Stimulated activated effector memory CD8-positive, alpha-beta T cell treated with anti-CD3 and anti-CD28 coated beads, Interleukin-12 subunit alpha, Interleukin-12 subunit beta, amount 100 ng/mL, for 72 hours (primary cell): ENCODE results near the gene EFCAB11.

Experiments used
- ATAC-seq: fragments of 150-1000 bp; cut with Tn5 transposase; 2 replicates; pipeline ENCODE4 v1.10.0; 2021
- DNase-seq, 2 donors: peaks; one replicate each; pipeline ENCODE4 v3.0.0; 2021 to 2022; ENCODE audit warnings: low spot score in 2 of 2
- H3K27ac Mint-ChIP-seq: one replicate; pipeline ENCODE4 v1.8.0; 2022; ENCODE audit warnings: mild to moderate bottlenecking, mixed read lengths
- H3K36me3 Mint-ChIP-seq: one replicate; pipeline ENCODE4 v1.8.0; 2022; ENCODE audit warnings: mild to moderate bottlenecking, mixed read lengths
- H3K4me1 Mint-ChIP-seq: one replicate; pipeline ENCODE4 v1.8.0; 2022; ENCODE audit warnings: mixed read lengths
- H3K4me3 Mint-ChIP-seq: one replicate; pipeline ENCODE4 v1.8.0; 2022; ENCODE audit warnings: mild to moderate bottlenecking, mixed read lengths
- H3K9me3 Mint-ChIP-seq: one replicate; pipeline ENCODE4 v1.8.0; 2022; ENCODE audit warnings: mixed read lengths

EFCAB11 gene

DNA sequence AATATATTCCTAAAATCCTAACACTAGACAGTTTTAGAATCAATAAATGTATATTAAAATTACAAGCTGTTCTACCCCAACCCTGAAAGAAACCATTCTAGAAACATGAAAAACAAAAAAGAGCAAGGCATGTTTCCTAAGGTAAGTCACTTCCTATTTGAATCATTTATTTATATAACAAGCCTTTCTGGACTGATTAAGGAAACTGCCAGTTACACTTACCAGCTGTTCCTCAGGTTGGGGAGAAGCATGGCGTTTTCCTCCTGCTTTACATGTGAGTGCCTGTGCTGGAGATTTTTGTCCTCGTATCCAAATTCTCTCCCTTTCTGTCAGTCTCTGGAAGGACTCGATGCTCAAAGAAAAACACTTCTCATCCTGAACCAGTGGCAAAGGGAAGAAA lies 183.3 kb downstream of the EFCAB11 start:
- H3K4me1 Mint-ChIP-seq = peaks cover 35% of the 10 kb centered on the region
- H3K36me3 Mint-ChIP-seq = no peaks in the 10 kb centered on the region
- H3K4me3 Mint-ChIP-seq = no peak overlapping the region
- DNase-seq (no peak), ATAC-seq (no peak)
- no peak overlapping the region for H3K27ac Mint-ChIP-seq
- H3K9me3 Mint-ChIP-seq = no peaks in the 10 kb centered on the region

- no peaks in the 10 kb centered on the region for H3K36me3 Mint-ChIP-seq
- DNase-seq (peak; percentile 17 to 73), ATAC-seq (peak; percentile 88)
- no peaks in the 10 kb centered on the region for H3K9me3 Mint-ChIP-seq
- H3K4me3 Mint-ChIP-seq = peak overlapping the region; percentile 25
- peaks cover 24% of the 10 kb centered on the region for H3K4me1 Mint-ChIP-seq
- H3K27ac Mint-ChIP-seq = peak overlapping the region; percentile 85
These were observed 186.7 kb downstream of the EFCAB11 start for GRCh38 chr14:89767861-89768268.

GRCh38 chr14:89767131-89767530 lies 187.4 kb downstream of the EFCAB11 start:
- H3K4me1 Mint-ChIP-seq = peaks cover 20% of the 10 kb centered on the region

DNA sequence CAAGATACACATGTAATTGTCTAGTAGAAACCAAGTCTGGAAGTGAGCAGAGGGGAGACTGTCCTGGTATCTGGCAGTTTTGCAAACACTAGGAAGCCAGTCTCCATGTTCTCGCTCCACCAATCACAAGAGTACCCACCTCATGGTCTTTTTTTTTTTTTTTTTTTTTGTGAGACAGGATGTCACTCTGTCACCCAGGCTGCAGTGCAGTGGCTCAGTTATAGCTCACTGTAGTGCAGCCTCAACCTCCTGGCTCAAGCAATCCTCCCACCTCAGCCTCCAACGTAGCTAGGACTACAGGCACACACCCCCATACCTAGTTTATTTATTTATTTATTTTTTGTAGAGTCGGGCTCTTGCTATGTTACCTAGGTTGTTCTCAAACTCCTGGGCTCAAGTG lies 189.2 kb downstream of the EFCAB11 start:
- no peak overlapping the region for H3K4me3 Mint-ChIP-seq

More at GRCh38 chr14:89767131-89767530, 187.4 kb downstream of the EFCAB11 start:
- DNase-seq (no peak), ATAC-seq (no peak)
- peak overlapping the region; percentile 25 for H3K4me3 Mint-ChIP-seq
- peak overlapping the region; percentile 85 for H3K27ac Mint-ChIP-seq
- H3K36me3 Mint-ChIP-seq = no peaks in the 10 kb centered on the region
- no peaks in the 10 kb centered on the region for H3K9me3 Mint-ChIP-seq

GRCh38 chr14:89760086-89760485 lies 194.4 kb downstream of the EFCAB11 start:
- H3K36me3 Mint-ChIP-seq = no peaks in the 10 kb centered on the region
- H3K27ac Mint-ChIP-seq = peak overlapping the region; percentile 7
- no peak overlapping the region for H3K4me3 Mint-ChIP-seq
- ATAC-seq (no peak), DNase-seq (no peak)
- peaks cover 18% of the 10 kb centered on the region for H3K4me1 Mint-ChIP-seq
- H3K9me3 Mint-ChIP-seq = peaks cover 5% of the 10 kb centered on the region

More for the DNA sequence above, 189.2 kb downstream of the EFCAB11 start:
- no peak overlapping the region for H3K27ac Mint-ChIP-seq
- no peak for DNase-seq
- H3K9me3 Mint-ChIP-seq = no peaks in the 10 kb centered on the region
- peaks cover 26% of the 10 kb centered on the region for H3K4me1 Mint-ChIP-seq
- no peak for ATAC-seq
- H3K36me3 Mint-ChIP-seq = no peaks in the 10 kb centered on the region

DNA sequence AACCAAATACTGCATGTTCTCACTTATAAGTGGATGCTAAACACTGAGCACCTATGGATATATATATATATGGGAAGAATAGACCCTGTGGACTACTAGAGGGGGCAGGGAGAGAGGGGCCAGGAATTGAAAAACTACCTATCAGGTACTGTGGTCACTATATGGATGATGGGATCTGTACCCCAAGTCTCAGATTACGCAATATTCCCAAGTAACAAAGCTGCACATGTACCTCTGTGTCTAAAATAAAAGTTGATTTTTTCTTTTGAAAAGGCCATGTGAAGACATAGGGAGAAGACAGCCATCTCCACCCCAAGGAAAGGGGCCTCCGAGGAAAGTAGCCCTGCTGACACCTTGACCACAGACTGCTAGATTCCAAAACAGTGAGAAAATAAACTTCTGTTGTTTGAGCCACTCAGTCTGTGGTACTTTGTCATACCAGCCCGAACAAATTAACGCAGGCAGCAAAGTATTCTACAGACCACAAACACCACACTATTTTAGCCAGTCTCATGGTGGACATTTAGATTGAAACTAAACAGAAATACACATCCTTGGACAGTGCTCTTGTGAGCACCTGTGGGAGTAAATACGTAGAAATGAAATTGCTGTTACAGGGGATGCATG lies 197.1 kb downstream of the EFCAB11 start:
- peaks cover 32% of the 10 kb centered on the region for H3K4me1 Mint-ChIP-seq
- H3K9me3 Mint-ChIP-seq = peaks cover 5% of the 10 kb centered on the region
- no peak overlapping the region for H3K27ac Mint-ChIP-seq
- no peak for ATAC-seq
- no peaks in the 10 kb centered on the region for H3K36me3 Mint-ChIP-seq
- H3K4me3 Mint-ChIP-seq = no peak overlapping the region
- DNase-seq = no peak

DNA sequence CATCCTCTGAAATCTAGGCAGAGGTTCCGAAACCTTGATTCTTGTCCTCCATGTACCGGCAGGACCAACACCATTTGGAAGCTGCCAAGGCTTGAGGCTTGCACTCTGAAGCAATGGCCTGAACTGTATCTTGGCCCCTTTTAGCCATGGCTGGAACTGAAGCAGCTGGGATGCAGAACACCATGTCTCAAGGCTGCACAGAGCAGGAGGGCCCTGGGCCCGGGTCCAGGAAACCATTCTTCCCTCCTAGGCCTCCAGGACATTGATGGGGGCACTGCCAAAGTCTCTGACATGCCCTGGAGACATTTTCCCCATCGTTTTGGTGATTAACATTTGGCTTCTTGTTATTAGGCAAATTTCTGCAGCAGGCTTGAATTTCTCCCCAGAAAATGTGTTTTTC lies 198.7 kb downstream of the EFCAB11 start:
- no peak overlapping the region for H3K4me3 Mint-ChIP-seq
- peaks cover 41% of the 10 kb centered on the region for H3K4me1 Mint-ChIP-seq
- H3K27ac Mint-ChIP-seq = no peak overlapping the region
- DNase-seq (no peak), ATAC-seq (no peak)
- no peaks in the 10 kb centered on the region for H3K36me3 Mint-ChIP-seq
- H3K9me3 Mint-ChIP-seq = peaks cover 5% of the 10 kb centered on the region

DNA sequence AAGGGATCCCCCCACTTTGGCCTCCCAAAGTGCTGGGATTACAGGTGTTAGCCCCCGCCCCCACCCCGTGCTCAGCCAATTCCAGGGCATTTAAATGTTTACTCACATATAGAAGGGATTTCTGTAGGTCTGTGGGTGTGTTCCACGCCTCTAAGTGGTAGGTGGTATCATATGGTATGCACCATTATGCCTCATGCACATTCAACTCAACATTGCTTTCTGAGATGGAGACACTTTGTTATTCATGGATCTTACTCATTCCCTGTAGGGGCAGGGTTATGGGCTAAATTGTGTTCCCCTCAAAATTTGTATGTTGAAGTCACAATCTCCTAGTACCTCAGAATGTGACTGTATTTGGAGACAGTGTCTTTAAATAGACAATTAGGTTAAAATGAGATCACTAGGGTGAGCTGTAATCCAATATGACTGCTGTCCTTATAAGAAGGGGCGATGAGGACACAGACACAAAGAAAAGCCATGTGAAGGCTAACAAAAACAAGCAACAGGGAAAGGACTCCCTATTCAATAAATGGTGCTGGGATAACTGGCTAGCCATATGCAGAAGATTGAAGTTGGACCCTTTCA lies 200.6 kb downstream of the EFCAB11 start:
- H3K4me1 Mint-ChIP-seq = peaks cover 47% of the 10 kb centered on the region
- DNase-seq (no peak), ATAC-seq (peak; percentile 58)
- no peak overlapping the region for H3K4me3 Mint-ChIP-seq
- no peak overlapping the region for H3K27ac Mint-ChIP-seq
- peaks cover 5% of the 10 kb centered on the region for H3K9me3 Mint-ChIP-seq
- H3K36me3 Mint-ChIP-seq = no peaks in the 10 kb centered on the region

DNA sequence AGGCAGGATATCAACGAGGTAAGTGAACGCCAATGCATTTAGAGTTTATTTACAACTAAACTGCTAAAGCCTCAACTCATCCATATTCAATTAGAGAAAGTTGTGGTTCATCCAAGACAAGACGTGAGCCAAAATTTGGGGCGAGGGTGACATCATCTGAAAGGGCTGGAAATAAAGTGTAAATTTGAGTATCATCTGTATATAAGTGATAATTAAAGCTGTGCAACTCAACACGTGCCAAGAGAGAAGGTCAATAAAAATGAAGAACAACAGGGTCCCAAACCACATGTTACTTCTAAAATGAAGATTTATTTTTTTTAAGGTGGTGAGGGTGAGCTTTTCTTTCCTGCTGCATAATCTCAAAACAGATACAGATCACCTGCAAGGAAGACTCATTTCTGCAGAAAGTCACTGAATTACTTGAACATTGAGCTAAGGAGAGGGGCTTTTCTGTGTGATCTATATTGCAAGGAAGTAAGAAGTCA lies 203.6 kb downstream of the EFCAB11 start:
- no peak overlapping the region for H3K4me3 Mint-ChIP-seq
- ATAC-seq = peak; percentile 79
- no peaks in the 10 kb centered on the region for H3K36me3 Mint-ChIP-seq
- H3K27ac Mint-ChIP-seq = peak overlapping the region; percentile 73
- peak in 1 of 2 donors; percentile 57 for DNase-seq
- H3K9me3 Mint-ChIP-seq = peaks cover 4% of the 10 kb centered on the region
- peaks cover 40% of the 10 kb centered on the region for H3K4me1 Mint-ChIP-seq

DNA sequence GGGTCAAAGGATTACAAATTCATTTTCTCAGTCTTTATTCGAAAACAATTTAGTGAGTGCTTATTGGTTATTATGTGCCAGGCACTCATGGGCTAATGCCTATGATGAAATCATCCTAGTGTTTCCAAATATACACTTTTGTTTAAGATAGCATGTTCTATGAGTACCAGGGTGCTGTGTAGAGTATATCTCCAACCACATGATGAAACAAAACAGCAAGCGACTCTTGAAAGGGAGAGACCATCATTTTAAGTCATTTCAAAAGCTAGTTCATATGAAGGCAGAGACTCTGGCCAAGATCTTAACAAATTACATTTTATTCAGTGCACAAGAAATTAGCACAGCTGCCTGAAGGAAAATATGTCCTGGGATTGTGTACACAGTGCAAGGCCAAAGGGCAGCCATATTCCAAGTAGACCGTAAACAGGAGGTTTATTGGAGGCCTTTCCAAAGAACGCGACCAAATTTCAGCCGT lies 204.2 kb downstream of the EFCAB11 start:
- Mint-ChIP-seq H3K36me3 (no peaks in the 10 kb centered on the region), H3K27ac (peak overlapping the region; percentile 73), H3K4me3 (no peak overlapping the region), H3K4me1 (peaks cover 40% of the 10 kb centered on the region), H3K9me3 (peaks cover 4% of the 10 kb centered on the region)
- DNase-seq (no peak), ATAC-seq (no peak)

DNA sequence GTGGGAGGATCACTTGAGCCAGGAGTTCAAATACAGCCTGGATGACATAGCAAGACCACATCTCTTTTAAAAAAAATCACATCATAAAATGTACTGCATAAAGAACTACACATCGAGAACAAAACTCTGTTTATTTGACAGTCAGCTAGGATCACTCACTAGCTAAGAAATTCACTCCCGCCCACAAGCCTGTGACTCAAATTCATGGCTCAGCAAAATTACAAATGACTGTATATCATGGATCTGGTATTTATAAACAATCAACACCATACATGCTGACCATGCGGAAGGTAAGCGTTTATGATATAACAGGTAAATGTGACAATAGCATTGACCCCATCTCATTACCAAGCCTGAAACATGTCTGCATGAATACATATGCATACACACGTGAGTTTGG lies 206.5 kb downstream of the EFCAB11 start:
- Mint-ChIP-seq H3K9me3 (peaks cover 4% of the 10 kb centered on the region), H3K36me3 (no peaks in the 10 kb centered on the region), H3K4me3 (no peak overlapping the region), H3K4me1 (peaks cover 26% of the 10 kb centered on the region), H3K27ac (no peak overlapping the region)
- DNase-seq (no peak), ATAC-seq (no peak)

DNA sequence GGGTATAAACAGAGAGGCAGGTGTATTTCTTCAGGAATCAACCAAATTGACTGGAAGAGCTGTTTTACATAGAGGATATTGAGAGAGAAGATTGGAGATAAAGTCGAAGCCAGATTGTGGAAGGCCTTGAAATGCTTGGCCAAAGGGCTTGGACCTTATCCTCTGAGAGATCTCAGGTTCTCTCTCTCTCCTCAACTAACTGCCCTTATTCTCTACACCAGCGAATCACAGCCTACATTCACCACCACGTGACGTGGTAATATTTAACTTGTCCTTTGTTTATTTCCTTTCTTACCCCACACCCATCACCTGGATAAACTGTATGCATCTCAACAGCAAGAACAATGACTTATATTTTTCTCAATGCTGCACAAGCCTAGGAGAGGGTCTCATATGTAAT lies 207.4 kb downstream of the EFCAB11 start:
- no peak overlapping the region for H3K4me3 Mint-ChIP-seq
- peaks cover 4% of the 10 kb centered on the region for H3K9me3 Mint-ChIP-seq
- no peak for ATAC-seq
- H3K27ac Mint-ChIP-seq = no peak overlapping the region
- no peaks in the 10 kb centered on the region for H3K36me3 Mint-ChIP-seq
- H3K4me1 Mint-ChIP-seq = peaks cover 26% of the 10 kb centered on the region
- DNase-seq = no peak

GRCh38 chr14:89746654-89747053 lies 207.9 kb downstream of the EFCAB11 start:
- peaks cover 23% of the 10 kb centered on the region for H3K4me1 Mint-ChIP-seq
- ATAC-seq (peak; percentile 58), DNase-seq (no peak)
- no peak overlapping the region for H3K27ac Mint-ChIP-seq
- no peaks in the 10 kb centered on the region for H3K36me3 Mint-ChIP-seq
- no peak overlapping the region for H3K4me3 Mint-ChIP-seq
- peaks cover 4% of the 10 kb centered on the region for H3K9me3 Mint-ChIP-seq

DNA sequence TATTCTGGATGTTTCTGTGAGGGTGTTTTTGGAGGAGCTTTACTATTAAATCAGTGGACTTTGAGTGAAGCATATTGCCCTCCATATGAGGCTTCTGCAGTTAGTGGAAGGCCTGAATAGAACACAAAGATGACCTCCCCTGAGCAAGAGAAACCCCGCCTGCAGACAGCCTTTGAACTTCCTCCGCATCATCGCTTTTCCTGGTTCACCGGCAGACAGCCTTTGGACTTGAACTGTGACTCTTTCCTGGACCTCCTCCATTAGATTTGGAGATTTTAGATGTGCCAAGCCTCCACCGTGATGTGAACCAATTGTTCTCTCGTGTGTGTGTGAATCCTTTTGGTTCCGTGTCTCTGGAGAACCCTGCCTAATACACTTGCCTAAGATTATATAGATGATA lies 208.4 kb downstream of the EFCAB11 start:
- Mint-ChIP-seq H3K4me3 (no peak overlapping the region), H3K27ac (no peak overlapping the region), H3K4me1 (peaks cover 18% of the 10 kb centered on the region), H3K9me3 (peaks cover 4% of the 10 kb centered on the region), H3K36me3 (no peaks in the 10 kb centered on the region)
- ATAC-seq (no peak), DNase-seq (no peak)
